Activated CD4-positive, alpha-beta T cell treated with anti-CD3 and anti-CD28 coated beads, Interleukin-2, amount 50 U/mL, for 4 hours (primary cell): ENCODE results near the gene SLC9B2.

Experiments used
- DNase-seq, 2 experiments: peaks; one replicate each; pipeline ENCODE4 v3.0.0-alpha.2; 2020

Gene SLC9B2, protein sequence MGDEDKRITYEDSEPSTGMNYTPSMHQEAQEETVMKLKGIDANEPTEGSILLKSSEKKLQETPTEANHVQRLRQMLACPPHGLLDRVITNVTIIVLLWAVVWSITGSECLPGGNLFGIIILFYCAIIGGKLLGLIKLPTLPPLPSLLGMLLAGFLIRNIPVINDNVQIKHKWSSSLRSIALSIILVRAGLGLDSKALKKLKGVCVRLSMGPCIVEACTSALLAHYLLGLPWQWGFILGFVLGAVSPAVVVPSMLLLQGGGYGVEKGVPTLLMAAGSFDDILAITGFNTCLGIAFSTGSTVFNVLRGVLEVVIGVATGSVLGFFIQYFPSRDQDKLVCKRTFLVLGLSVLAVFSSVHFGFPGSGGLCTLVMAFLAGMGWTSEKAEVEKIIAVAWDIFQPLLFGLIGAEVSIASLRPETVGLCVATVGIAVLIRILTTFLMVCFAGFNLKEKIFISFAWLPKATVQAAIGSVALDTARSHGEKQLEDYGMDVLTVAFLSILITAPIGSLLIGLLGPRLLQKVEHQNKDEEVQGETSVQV

DNA sequence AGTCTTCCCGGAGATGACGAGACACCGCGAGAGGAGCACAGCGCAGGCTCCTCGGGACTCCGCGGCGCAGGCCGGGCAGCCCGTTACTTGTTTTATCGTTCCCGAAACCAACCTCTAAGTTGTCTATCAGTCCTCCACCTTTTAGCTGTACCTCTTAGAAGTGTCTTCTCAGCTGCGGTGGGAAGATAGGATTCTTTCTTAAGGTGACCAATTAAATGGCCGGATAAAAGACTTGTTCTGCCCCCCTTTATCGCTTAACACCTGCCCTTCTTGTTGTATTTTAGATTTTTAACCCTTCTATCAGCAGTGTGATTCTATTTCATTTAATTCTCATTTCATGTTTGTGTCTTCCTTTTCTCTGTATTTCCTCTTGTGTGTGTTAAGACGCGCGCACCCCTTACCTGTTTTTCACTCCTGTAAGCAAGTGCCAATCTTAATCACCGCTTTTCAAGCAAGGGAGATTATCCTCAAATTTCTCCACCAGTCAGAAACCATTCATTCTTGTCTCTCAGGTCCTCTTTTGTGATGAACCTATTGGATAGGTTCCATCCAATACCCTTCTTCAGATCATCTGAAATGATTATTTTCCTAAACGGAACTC lies at the start of gene SLC9B2:
Gene SLC9B2 (minus strand): TSS at position 15 of the 601 bp plus-strand sequence. CDS start 9,211 bp downstream, outside the sequence.
- peak in 1 of 2 experiments; percentile 43 for DNase-seq

DNA sequence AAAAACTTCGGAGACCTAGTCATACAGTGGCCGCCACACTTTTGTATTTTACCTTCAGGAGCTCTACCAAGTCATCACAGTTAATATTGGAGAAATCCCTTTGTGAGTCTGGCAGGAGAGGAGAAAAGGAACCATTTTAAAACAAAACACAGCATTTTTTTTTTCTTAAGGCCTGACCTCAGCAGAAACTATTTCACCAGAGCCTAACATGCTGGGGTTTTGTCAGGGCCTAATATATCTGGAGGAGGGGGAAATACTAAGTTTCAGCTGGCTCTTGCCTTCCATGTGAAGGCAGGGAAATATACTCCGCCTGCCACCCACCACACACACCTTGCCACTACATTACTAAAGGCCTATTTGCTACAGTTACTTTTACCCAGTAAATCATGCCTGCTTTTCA lies 49.6 kb upstream of the SLC9B2 start:
- no peak for DNase-seq

DNA sequence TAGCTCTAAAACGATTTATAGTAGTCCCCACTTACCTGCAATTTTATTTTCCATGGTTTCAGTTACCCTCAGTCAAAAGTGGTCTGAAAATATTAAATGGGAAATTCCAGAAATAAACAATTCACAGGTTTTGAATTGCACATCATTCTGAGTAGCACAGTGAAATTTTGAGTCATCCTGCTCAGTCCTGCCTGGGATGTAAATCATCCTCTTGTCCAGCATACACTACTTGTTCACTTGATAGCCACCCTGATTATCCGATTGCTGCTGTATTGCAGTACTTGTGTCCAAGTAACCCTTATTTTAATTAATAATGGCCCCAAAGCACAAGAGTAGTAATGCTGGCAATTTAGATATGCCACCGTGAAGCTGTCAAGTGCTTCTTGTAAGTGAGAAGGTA lies 46.6 kb upstream of the SLC9B2 start:
- DNase-seq: no peak

DNA sequence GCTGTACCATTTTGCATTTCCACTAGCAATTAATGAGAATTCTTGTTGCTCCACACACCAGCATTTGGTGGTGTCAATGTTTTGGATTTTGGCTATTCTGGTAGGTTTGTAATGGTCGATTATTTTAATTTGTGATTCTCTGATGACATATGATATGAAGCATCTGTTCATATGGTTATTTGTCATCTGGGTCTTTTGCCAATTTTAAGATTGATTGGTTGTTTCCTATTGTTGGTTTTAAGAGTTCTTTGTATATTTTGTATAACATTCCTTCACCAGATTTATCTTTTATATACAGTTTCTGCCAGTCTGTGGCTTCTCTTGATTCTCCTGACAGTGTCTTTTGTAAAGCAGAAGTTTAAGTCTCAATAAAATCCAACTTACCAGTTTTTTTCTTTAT lies 41.6 kb upstream of the SLC9B2 start:
- no peak for DNase-seq

DNA sequence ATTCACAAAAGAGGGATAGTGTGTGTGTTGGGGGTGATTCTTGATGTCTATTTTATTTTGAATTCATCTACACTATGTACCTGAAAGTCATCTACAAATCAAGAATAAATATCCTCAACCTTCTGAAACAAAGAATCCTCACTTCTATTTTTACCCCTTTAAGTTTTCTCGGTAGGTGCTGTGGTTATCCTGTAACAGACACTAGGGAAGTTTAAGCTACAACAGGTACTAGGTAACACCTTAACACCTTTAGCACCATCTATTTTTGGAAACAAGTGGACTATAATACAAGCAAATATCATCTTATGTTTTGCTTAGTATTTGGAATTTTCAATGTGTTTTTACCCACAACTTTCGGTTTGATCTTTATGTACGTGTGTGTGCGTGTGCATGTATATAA lies 35.0 kb upstream of the SLC9B2 start:
- DNase-seq: no peak

DNA sequence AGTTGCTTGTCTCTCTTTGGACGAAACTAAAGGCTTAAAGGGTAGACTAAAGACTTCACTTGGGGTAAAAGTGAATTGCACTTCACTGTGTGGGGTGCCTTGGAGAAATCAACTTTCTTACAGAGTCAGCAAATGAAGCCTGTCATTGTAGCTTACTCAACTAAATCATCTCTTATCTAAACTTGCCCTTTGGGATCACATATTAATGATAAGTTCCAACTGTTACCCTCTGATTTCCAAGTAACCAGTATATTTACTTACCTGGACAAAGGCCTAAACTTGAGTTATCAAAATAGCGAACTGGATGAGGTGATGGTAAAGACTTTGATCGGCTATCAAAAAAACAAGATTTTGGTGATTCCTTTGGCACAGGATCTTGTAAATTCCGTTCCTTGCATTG lies 32.0 kb upstream of the SLC9B2 start:
- no peak for DNase-seq

DNA sequence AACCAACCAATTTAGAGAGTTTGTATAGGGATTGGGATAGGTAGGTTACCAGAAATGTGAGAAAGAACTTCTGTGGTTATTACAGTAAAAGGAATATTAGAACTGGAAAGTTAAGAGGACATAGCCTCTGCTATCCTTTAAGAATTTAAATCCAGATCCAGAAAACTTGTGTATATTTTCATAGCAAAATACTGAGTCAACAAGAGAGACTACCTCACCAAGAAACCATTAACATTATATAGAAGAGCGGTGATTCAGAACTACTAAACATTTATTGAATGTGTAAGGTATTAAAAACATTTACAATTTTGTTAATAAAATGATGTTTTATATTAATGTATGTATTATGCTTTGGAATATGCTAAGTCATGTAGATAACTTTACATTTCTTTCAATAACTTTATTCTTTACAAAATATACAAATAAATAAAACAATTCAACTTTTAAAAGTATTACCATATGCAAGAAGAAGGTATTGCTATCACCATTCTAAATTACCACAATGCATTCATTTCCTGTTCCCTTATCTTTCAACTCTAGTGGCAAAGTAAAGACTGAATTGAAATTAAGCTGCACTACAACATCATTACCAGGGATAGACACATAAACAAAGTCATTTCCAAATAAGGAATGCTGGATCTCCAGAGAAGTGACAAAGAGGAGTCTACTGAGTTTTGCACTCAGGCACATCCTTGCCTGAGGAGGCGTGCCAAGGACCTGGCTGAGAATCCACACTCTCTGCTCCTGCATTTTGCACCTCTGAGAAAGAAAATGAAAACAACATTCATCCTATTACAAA lies 29.2 kb upstream of the SLC9B2 start:
- DNase-seq: no peak

DNA sequence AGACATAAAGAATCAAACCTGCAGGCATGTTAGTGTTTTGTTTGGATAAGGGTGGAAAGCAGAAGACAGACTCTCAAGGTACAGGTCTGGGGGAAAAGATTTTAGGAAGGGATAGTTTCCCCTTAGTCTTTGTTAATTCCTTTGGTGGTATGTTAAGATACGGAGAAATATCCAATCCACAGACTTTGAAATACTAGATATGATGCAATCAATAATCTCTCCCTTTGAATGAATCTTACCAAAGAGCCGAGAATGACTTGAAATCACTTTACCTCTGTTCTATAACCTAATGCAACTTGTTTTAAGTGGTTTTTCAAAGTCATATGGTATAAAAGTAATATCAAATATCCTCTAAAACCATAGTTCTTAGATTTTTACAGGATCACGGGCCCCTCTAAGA lies 28.3 kb upstream of the SLC9B2 start:
- no peak for DNase-seq

DNA sequence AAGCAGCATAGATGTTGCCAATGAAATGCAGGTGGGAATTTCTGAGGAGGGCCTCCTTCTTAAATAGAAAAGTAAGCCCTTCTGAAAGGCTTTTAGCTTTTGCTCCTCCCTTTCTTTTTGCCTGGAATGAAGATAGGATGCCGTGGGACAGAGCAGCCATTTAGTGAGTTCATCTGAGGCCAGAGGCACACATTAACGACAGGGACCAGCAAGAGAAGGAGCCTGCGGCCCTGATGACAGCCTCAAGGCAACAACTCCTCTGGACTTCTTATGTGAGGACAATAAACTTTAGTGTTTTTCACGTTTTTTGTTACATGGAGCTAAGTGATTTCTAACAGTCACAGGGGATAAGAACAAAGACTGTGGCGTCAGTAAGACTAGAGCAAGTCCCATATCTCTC lies 24.1 kb upstream of the SLC9B2 start:
- DNase-seq: no peak

DNA sequence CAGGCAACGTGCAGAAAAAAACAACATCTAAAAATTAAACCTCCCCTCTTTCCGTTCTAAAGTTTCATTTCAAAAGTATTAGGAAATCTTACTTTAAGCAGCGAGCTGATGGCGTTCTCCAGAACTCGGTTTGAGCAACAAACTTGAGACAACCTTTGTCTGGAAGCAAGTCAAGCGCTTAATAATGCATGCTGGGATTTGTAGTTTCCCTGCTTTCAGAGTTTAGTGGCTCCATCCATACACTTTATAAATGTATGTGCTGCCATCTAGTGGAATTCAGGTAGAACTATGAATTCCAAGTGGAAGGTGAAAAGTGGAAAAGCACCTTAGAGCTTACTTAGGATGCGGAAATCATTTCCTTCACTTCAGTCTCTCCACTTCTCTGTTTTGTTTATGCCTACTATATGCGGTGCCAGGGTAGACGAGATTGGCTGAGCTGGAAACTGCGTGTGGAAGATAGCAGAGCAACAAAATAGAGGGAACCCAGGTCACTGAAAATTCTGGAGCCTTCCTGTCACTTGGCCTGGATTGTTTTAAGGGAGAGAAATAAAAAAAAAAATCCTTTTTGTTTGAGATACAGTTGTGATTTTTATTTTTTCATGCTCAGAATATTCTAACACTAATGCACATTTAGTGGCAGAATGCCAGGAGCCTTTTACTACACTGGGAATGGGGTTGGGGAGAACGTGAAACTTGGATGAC lies 23.3 kb upstream of the SLC9B2 start, which contains the start of gene BDH2:
Gene BDH2 (minus strand): TSS at position 144 of the 702 bp plus-strand sequence. CDS start 3,580 bp downstream, outside the sequence.
- peak; percentile 15 to 19 for DNase-seq

DNA sequence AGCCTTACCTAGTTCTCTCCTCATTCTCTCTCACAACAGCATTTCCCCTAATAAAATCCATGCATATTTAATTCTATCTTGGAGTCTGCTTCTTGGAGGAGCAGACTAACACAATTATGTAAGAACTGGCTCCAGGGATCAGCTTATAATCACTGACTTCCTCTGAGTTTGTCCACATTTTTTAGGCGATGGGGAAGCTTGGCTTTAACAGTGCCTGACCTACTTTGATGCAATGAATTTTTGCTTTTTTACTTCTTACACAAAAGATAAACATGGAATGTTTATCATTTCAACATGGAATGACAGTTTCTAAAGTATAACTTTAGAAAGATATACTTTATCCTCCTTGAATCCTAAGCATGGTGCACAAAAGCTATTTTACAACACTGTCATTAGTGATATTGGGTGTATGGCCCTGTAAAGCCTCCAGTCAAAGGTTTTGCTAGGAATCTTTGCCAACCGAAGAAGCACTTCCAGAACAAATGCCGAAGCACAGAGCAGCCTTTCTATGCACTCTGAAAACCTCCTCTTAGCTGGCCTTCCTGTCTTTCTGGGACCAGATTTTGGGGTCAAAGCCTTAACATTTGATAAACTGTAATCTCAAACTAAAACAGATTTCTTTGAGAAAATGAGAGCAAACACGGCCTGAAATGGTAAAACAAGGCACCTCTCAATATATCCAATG lies 22.3 kb upstream of the SLC9B2 start:
- no peak for DNase-seq

DNA sequence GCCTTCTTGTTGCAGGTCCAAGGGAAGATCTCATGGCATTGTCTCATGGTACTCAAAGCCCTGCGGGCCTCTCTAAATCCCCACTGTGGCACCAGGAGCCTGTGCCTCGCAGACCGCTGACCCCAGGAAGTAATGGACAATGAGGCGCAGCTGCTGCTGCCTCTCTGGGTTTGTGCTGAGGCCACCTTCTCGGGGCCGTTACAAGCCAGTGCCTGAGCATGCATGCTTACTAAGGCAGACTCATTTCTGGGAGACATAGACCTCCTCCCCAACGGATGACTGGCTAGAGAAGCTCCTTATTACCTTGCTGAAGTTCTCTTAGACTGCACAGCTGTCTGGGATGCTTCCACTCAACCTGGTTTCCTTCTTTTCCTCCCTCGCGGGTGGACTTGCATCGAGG lies 21.8 kb upstream of the SLC9B2 start:
- no peak for DNase-seq

DNA sequence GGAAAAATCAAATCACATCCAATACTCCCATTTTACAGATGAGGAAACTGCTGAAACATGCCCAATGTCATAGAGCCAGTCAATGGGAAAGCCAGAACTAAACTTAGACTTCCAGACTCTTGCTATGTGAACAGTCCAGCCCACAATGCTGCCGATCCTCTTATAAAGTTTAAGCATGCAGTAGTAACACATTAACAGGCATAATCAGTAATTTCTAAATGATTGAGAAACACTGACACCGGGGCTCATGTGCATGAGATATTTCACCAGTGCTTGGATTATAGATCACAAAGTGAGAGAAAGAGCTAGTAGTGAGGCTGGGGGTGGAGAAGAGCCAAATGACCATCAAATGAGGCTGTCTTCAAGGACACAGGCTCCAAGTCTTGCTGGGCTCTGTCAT lies 20.6 kb upstream of the SLC9B2 start:
- no peak for DNase-seq

DNA sequence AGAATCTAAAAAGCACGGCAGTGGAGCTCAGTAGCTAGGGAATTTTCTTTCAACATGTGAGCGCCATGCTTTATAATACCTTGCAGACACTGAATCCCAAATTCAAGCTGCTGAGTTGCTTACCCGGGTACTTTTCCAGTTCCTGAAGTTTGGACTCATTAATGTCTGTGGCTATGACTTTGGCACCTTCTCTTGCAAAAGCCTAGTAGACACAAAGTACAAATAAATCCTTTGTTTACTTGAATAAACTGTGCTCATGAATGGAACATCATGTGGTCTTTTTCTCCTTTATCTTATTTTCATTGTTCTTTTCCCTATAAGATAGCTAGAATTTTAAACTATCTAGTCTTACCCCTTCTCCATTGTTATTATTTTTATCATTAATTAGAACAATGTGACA lies 18.5 kb upstream of the SLC9B2 start:
- DNase-seq: no peak

DNA sequence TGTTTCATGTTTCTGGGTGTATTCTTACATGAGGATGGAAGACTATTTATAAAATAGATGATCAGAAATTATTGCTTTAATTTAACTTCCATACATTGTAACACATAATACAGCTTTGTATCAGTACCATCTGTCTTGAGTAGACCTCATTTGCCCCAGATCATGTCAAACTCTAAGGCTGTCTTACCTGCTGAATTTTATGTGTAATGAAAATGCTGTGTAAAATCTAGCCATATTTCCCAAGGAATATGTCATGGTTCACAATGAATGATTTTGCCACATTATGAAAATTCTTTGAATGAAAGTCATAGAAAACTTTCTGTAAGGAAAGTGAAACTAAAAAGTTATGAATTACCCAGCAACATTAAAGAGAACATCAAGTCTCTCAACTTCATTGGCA lies 15.7 kb upstream of the SLC9B2 start:
- no peak for DNase-seq

DNA sequence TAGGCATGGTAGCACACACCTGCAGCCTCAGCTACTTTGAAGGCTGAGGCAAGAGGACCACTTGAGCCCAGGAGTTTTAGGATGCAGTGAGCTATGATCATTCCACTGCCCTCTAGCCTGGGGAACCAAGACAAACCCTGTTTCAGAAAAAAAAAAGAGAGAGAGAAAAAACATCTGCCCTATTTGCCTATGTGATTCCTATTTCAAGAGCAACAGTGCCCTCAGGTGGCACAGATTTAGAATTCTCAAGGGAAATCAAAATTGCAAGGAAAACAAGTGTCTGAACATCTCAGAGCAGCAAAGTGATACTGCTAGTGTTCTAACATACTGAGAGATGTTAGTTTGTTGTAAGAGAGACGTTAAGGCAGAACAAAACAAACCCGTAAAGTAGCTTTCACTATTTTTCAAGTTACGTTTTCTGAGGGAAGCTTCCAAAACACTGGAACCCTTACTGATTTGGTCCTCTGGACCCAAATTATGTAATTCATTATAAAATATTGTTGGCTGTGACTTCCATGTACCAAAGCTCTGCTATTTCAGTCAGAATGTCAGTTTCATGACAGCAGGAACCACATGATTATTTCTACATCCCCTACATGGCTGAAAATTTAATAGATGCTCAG lies 15.2 kb upstream of the SLC9B2 start:
- DNase-seq: peak; percentile 26 to 28

DNA sequence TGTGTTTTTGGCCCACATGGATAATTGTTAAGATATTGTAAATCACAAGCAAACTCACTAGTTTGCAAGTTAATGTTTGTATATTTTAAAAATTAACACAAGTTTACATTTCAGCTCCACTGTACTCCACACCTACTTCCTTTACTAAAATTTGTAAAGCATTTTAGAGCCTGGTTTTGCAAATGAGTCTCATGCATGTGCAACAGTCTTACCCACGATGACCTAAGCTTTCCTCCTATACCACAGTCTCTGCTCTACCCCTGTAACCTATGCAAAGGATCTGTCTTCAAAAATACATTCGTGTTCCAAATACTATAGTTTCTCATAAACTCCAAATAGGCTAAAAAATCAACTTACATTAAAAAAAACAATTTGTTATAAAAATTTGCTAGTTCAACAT lies 12.9 kb upstream of the SLC9B2 start:
- no peak for DNase-seq

DNA sequence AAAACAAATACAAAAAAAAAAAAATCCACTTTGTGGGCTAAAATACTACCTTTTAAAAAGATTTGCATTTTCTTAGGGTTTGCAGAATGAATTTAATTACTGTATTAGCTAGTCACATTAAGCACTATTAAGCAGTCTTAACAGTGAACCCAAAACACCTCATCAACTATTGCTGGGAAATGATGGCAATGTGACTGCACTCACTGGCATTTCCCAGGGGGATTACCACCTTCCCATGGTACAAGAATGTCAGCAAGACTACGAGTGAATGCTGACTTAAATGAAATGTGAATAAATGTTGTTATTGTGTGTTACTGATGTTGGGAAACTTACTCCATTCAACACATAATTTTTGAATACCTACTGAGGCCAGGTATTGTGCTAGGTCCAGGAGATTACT lies 10.0 kb upstream of the SLC9B2 start:
- no peak for DNase-seq

DNA sequence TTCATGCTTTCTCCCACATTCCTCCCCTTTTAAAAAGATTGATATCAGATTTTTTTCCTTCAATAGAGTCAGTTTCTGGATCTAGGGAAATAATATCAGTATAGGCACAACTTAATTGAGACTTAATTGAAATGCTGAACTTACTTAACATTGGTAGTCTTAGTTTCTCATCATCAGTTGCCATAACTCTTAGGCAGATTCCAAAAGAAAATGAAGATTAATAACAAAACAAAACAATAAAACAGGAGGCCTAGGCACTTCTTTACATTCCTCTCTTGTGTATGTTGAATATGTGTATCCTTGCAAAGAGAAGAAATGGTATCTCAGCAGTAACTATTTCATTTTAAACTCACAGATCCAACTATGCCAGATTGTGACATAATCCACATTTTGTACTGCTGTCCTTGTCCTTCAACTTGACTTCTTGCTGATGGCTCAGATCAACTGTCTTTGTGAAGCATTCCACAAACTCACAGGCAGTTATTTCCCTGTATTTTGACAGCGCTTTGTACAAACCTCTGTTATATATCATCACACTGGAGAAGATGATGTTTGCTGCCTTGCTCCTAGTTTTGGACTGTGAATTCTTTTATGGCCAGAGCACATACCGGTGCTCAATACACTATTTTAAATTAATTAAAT lies 9.1 kb upstream of the SLC9B2 start:
- no peak for DNase-seq

DNA sequence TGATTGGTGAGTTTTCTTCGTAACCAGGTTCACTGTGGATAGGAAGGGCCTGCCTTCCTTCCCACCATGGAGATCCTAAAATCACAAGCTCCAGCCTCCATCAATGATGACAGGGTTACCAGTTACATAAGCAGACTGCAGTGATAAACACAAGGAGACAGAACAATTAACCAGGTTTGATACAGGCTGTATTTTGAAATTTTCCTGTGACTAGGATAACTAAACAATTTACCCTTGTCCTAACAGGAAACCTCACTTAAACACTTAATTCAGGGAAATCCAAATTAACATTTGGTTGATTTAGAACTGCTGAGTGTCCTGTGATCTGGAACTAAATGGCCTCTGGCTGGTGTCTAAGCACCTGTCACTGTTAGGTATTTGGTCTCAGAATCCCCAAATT lies 3.1 kb upstream of the SLC9B2 start:
- no peak for DNase-seq
